Activated CD8-positive, alpha-beta T cell treated with anti-CD3 and anti-CD28 coated beads for 36 hours (primary cell): Measurements from ENCODE around the gene GNG7. TPM values are rescaled to one million over a fixed set of nuclear protein-coding genes. Genes with fewer than 3 reads are reported as not detected.
"Not testable (repeated sequence)": the region's sequence is repeated elsewhere in the genome, so short reads cannot be mapped to it uniquely, and the experiment has no call there.

Experiments
- ATAC-seq: fragments of 200-7000 bp; cut with Tn5 transposase; one replicate; pipeline ENCODE4 v1.10.0; 2021; ENCODE audit warnings: mild to moderate bottlenecking, moderate library complexity
- CTCF ChIA-PET: fragments of 350-600 bp; sonication (Branson Sonifier 250); formaldehyde crosslinking; loops from one replicate; lab custom pipeline; 2021; ENCODE audit warnings: antibody characterized with exemption; lab: Charles Lee
- POLR2A ChIA-PET: fragments of 350-600 bp; sonication (Branson Sonifier 250); formaldehyde crosslinking; loops from one replicate; lab custom pipeline; 2021; ENCODE audit warnings: antibody characterized with exemption; lab: Charles Lee
- DNase-seq: peaks from one replicate; pipeline ENCODE4 v3.0.0-alpha.2; 2020
- H3K27ac Mint-ChIP-seq: one replicate; pipeline ENCODE4 v1.8.0; 2021; ENCODE audit warnings: mild to moderate bottlenecking, mixed read lengths
- H3K27me3 Mint-ChIP-seq: one replicate; pipeline ENCODE4 v1.8.0; 2021; ENCODE audit warnings: mixed read lengths
- H3K36me3 Mint-ChIP-seq: one replicate; pipeline ENCODE4 v1.8.0; 2021; ENCODE audit warnings: low read depth, mixed read lengths
- H3K4me1 Mint-ChIP-seq: one replicate; pipeline ENCODE4 v1.8.0; 2021; ENCODE audit warnings: low read depth, mixed read lengths
- H3K4me3 Mint-ChIP-seq: one replicate; pipeline ENCODE4 v1.8.0; 2021; ENCODE audit warnings: mild to moderate bottlenecking, moderate library complexity, mixed read lengths
- H3K9me3 Mint-ChIP-seq: one replicate; pipeline ENCODE4 v1.8.0; 2021; ENCODE audit warnings: mixed read lengths
- intact Hi-C: fragments of 100-400 bp; cut with micrococcal nuclease; formaldehyde crosslinking; loops from one replicate; pipeline ENCODE4 v1.10.0; 2022
- total RNA-seq, 2 experiments: library from RNA; stranded (reverse); gene quantifications; one replicate each; pipeline ENCODE4 v1.2.3, GENCODE V29; 2021
- TF ChIP-seq, protein P1 (sequence below): fragments of 200-600 bp; IDR thresholded peaks from one replicate; pipeline ENCODE4 v1.8.0; 2022; ENCODE audit warnings: antibody characterized with exemption, mild to moderate bottlenecking

The GNG7 gene
- total RNA-seq, 2 experiments from 2014 or later: 0.27 to 0.32 TPM

DNA sequence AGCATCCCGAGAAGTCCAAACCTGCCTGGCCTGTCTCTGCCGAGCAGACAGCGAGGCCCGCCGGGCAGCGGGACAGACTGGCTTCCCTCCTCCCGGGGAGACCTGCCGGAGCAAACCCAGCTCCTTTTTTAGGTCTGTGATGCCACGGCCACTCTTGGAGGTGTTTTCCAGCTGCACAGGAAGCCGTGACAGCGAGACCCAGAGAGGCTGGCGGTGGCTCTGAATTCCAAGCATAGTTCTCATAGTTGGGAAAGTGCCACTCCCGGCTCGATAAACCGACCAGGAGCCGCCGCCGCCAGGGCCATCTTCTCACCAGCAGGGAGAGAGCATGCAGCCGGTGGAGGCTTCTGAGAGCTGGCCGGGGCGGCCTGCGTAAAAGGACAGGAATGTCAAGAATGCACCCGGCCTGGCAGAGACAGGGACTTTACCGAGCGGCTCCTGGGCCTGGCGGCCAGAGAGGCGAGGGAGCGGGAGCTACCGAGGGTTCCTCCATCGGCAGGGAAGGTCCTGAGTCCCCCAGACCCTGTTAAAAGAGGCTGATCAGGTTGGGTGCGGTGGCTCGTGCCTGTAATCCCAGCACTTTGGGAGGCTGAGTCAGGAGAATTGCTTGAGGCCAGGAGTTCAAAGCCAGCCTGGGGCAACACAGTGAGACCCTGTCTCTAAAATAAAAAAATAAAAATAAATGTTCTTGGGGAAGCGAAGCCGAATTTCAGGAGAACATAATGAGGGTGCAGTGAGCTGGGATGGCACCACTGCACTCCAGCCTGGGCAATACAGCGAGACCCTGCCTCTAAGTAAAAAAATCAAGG lies 161.6 kb downstream of the GNG7 start:
- TF ChIP-seq, protein P1, sequence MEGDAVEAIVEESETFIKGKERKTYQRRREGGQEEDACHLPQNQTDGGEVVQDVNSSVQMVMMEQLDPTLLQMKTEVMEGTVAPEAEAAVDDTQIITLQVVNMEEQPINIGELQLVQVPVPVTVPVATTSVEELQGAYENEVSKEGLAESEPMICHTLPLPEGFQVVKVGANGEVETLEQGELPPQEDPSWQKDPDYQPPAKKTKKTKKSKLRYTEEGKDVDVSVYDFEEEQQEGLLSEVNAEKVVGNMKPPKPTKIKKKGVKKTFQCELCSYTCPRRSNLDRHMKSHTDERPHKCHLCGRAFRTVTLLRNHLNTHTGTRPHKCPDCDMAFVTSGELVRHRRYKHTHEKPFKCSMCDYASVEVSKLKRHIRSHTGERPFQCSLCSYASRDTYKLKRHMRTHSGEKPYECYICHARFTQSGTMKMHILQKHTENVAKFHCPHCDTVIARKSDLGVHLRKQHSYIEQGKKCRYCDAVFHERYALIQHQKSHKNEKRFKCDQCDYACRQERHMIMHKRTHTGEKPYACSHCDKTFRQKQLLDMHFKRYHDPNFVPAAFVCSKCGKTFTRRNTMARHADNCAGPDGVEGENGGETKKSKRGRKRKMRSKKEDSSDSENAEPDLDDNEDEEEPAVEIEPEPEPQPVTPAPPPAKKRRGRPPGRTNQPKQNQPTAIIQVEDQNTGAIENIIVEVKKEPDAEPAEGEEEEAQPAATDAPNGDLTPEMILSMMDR: no peak
- Mint-ChIP-seq H3K4me3 (no peak overlapping the region), H3K9me3 (no peaks in the 10 kb centered on the region), H3K27ac (no peak overlapping the region), H3K27me3 (no peaks in the 10 kb centered on the region), H3K36me3 (no peaks in the 10 kb centered on the region), H3K4me1 (peaks cover 28% of the 10 kb centered on the region)
- POLR2A ChIA-PET: interaction anchor here (4.2 kb wide), 1 partner anchor 64 kb away, joined by 29 read pairs; the partner anchor contains the start of gene GADD45B
- CTCF ChIA-PET: interaction anchor here (1.5 kb wide), 1 partner anchor 76 kb away, joined by 4 read pairs; no protein-coding TSS in a partner anchor
- intact Hi-C loops: no loop called here
- DNase-seq (no peak), ATAC-seq (no peak)

DNA sequence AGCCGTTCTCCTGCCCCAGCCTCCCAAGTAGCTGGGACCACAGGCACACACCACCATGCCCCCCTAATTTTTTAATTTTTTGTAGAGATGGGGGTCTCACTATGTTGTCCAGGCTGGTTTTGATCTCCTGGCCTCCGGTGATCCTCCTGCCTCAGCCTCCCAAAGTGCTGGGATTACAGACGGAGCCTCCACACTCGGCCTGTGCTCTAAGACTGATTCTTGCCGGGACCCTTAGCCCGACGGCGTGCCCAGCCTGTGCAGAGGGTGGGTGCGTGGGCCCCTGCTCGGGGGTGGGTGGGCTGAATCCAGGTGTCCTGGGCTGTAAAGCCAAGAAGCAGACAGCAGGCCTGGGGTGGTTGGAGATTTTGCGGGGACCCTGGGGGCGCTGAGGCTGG lies 162.2 kb downstream of the GNG7 start:
- Mint-ChIP-seq H3K4me3 (no peak overlapping the region), H3K36me3 (no peaks in the 10 kb centered on the region), H3K27me3 (no peaks in the 10 kb centered on the region), H3K9me3 (no peaks in the 10 kb centered on the region), H3K4me1 (peaks cover 28% of the 10 kb centered on the region), H3K27ac (no peak overlapping the region)
- DNase-seq: no peak
- POLR2A ChIA-PET: interaction anchor here (1.1 kb wide), 1 partner anchor 64 kb away, joined by 3 read pairs; the partner anchor contains the start of gene GADD45B
- TF ChIP-seq, protein P1: no peak
- CTCF ChIA-PET: no interaction called here
- no peak for ATAC-seq
- intact Hi-C loops: no loop called here

DNA sequence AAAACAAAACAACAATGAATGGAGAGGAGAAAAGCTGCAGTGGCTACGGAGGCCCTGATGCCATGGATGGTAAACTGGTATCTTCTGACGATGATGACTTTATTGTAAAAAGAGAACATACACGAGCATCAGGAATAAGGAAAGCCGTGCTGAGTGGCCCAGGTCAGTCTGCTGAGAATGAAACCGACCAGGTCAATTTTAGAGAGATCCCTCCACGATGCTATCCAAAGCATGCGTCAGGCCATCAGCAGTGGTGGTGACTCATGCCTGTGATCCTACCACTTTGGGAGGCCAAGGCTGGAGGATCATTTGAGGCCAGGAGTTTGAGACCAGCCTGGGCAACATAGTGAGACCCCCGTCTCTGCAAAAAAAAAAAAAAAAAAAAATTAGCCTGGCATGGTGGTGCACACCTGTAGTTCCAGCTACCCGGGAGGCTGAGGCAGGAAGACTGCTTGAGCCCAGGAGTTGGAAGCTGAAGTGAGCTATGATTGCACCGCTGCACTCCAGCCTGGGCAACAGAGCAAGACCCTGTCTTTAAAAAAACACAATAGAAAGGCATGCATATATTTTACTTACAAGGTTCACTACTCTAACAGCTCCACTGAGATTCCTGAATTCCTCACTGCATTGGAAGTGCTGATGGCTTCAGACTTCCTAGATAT lies 164.3 kb downstream of the GNG7 start:
- CTCF ChIA-PET: interaction anchor here (0.7 to 1.1 kb wide), 2 partner anchors 13 to 350 kb away, joined by 3 read pairs; no protein-coding TSS in a partner anchor

DNA sequence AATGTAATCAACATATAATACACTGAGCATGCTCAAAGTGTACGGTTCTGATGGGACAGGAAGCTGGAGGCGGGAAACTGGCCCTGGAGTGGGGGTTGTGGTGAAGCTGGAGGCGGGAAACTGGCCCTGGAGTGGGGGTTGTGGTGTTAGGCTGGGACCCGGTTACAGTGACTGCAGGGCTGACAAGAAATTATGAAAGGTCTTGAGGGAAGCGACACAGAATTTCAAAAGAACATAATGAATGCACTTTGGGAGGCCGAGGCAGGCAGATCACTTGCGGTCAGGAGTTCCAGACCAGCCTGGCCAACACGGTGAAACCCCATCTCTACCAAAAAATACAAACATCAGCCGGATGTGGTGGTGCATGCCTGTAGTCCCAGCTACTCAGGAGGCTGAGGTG lies 164.9 kb downstream of the GNG7 start:
- intact Hi-C loops: not testable (repeated sequence)

More for the DNA sequence above, 164.3 kb downstream of the GNG7 start:
- no peak for DNase-seq
- H3K4me1 Mint-ChIP-seq: peaks cover 33% of the 10 kb centered on the region
- H3K27me3 Mint-ChIP-seq: no peaks in the 10 kb centered on the region
- ATAC-seq: no peak
- TF ChIP-seq, protein P1: no peak
- H3K9me3 Mint-ChIP-seq: peaks cover 2% of the 10 kb centered on the region
- H3K36me3 Mint-ChIP-seq: no peaks in the 10 kb centered on the region
- H3K4me3 Mint-ChIP-seq: no peak overlapping the region
- intact Hi-C loops: no loop called here
- POLR2A ChIA-PET: interaction anchor here (0.5 kb wide), 1 partner anchor 69 kb away, joined by 3 read pairs; no protein-coding TSS in a partner anchor
- H3K27ac Mint-ChIP-seq: no peak overlapping the region

DNA sequence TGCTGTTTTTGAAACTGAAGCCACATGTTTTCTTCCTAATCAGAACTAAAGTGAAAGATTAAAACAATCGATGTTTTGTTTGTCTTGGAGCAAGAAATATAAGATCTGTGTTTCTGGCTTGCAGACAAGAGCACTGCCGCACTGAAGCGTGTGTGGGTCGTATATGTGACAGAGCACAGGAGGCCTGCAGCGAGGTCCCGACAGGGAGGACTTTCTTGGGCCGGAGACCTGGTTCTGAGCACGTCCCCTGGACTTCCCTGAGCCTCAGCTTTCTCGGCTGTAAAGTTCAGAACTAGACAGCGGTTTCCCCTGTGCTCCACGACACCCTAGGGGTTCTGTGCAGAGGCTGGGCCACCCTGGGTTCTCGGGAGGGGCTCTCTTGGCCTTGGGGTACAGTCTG lies 166.0 kb downstream of the GNG7 start:
- intact Hi-C loops: no loop called here
- Mint-ChIP-seq H3K36me3 (no peaks in the 10 kb centered on the region), H3K27me3 (no peaks in the 10 kb centered on the region), H3K4me3 (no peak overlapping the region), H3K9me3 (peaks cover 2% of the 10 kb centered on the region), H3K27ac (no peak overlapping the region), H3K4me1 (peaks cover 33% of the 10 kb centered on the region)
- ATAC-seq (no peak), DNase-seq (no peak)
- TF ChIP-seq, protein P1: no peak
- ChIA-PET POLR2A (no interaction called here), CTCF (no interaction called here)

More for the DNA sequence above, 164.9 kb downstream of the GNG7 start:
- ChIA-PET POLR2A (interaction anchor here (0.5 kb wide), 1 partner anchor 70 kb away, joined by 3 read pairs; no protein-coding TSS in a partner anchor), CTCF (interaction anchor here (0.7 kb wide), 1 partner anchor 13 kb away, joined by 3 read pairs; no protein-coding TSS in a partner anchor)
- not testable (repeated sequence) for H3K9me3 Mint-ChIP-seq, H3K27ac Mint-ChIP-seq, H3K27me3 Mint-ChIP-seq, H3K36me3 Mint-ChIP-seq, H3K4me3 Mint-ChIP-seq
- ATAC-seq (peak; percentile 42), DNase-seq (peak; percentile 46)
- H3K4me1 Mint-ChIP-seq: peaks cover 32% of the 10 kb centered on the region
